HG02981 (cell line): ENCODE results near the gene LDLR.
"Not testable (repeated sequence)": the region's sequence is repeated elsewhere in the genome, so short reads cannot be mapped to it uniquely, and the experiment has no call there.

Experiments used
- ATAC-seq: cut with Tn5 transposase; IDR thresholded peaks from one replicate; pipeline ENCODE4 v1.9.1; 2021; ENCODE audit warnings: mild to moderate bottlenecking, moderate library complexity; ENCODE audit not compliant: unreplicated experiment

LDLR gene

DNA sequence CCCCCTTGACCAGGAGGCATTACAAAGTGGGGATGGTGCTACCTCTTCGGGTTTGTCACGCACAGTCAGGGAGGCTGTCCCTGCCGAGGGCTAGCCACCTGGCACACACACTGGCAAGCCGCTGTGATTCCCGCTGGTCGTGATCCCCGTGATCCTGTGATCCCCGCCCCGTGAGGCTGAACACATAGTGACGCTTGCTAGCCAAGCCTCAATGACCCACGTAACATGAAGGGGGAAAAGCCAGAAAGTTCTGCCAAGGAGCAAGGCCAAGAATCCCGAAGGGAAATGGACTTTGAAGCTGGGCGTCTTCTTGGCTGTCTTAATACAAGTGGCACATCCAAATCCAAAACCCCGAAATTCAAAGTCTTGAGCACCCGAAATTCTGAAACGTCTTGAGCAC, 13.7 kb downstream of the LDLR start:
- ATAC-seq, result no peak

GRCh38 chr19:11103667-11104066, 14.4 kb downstream of the LDLR start:
- ATAC-seq, result not testable (repeated sequence)

DNA sequence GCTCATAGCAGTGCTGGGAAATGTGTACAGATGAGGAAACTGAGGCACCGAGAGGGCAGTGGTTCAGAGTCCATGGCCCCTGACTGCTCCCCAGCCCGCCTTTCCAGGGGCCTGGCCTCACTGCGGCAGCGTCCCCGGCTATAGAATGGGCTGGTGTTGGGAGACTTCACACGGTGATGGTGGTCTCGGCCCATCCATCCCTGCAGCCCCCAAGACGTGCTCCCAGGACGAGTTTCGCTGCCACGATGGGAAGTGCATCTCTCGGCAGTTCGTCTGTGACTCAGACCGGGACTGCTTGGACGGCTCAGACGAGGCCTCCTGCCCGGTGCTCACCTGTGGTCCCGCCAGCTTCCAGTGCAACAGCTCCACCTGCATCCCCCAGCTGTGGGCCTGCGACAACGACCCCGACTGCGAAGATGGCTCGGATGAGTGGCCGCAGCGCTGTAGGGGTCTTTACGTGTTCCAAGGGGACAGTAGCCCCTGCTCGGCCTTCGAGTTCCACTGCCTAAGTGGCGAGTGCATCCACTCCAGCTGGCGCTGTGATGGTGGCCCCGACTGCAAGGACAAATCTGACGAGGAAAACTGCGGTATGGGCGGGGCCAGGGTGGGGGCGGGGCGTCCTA, 15.9 kb downstream of the LDLR start:
- ATAC-seq, result no peak

DNA sequence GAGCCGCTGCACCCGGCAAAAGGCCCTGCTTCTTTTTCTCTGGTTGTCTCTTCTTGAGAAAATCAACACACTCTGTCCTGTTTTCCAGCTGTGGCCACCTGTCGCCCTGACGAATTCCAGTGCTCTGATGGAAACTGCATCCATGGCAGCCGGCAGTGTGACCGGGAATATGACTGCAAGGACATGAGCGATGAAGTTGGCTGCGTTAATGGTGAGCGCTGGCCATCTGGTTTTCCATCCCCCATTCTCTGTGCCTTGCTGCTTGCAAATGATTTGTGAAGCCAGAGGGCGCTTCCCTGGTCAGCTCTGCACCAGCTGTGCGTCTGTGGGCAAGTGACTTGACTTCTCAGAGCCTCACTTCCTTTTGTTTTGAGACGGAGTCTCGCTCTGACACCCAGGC, 17.2 kb downstream of the LDLR start:
- ATAC-seq, result no peak

GRCh38 chr19:11108746-11109145, 19.5 kb downstream of the LDLR start:
- ATAC-seq, result no peak

DNA sequence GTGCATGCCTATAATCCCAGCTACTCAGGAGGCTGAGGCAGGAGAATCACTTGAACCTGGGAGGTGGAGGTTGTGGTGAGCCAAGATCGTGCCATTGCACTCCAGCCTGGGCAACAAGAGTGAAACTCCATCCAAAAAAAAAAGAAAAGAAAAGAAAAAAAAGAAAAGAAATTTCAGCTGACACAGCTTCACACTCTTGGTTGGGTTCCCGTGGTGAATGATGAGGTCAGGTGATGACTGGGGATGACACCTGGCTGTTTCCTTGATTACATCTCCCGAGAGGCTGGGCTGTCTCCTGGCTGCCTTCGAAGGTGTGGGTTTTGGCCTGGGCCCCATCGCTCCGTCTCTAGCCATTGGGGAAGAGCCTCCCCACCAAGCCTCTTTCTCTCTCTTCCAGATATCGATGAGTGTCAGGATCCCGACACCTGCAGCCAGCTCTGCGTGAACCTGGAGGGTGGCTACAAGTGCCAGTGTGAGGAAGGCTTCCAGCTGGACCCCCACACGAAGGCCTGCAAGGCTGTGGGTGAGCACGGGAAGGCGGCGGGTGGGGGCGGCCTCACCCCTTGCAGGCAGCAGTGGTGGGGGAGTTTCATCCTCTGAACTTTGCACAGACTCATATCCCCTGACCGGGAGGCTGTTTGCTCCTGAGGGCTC, 22.0 kb downstream of the LDLR start:
- ATAC-seq, result no peak

DNA sequence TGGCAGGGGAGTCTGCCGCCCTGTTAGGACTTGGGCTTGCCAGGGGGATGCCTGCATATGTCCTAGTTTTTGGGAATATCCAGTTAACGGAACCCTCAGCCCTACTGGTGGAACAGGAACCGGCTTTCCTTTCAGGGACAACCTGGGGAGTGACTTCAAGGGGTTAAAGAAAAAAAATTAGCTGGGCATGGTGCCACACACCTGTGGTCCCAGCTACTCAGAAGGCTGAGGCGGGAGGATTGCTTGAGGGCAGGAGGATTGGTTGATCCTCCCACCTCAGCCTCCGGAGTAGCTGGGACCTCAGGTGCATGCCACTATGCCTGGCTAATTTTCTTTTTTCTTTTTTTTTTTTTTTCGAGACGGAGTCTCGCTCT, 22.5 kb downstream of the LDLR start:
- no peak for ATAC-seq

GRCh38 chr19:11113140-11113708, 24.0 kb downstream of the LDLR start:
- ATAC-seq, result no peak

DNA sequence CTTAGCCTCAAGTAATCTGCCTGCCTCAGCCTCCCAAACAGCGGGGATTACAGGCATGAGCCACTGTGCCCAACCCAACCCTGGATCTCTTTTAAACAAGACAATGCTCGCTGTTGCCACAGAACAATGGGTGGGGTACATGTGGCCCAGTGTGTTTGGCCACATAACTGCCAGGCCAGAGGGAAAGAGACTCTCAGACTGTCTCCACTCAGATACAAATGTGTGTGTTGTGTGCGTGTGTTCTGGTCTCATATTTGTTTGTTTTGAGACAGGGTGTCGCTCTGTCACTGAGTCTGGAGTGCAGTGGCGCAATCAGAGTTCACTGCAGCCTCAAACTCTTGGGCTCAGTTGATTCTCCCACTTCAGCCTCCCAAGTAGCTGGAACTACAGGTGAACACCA, 25.8 kb downstream of the LDLR start:
- no peak for ATAC-seq

DNA sequence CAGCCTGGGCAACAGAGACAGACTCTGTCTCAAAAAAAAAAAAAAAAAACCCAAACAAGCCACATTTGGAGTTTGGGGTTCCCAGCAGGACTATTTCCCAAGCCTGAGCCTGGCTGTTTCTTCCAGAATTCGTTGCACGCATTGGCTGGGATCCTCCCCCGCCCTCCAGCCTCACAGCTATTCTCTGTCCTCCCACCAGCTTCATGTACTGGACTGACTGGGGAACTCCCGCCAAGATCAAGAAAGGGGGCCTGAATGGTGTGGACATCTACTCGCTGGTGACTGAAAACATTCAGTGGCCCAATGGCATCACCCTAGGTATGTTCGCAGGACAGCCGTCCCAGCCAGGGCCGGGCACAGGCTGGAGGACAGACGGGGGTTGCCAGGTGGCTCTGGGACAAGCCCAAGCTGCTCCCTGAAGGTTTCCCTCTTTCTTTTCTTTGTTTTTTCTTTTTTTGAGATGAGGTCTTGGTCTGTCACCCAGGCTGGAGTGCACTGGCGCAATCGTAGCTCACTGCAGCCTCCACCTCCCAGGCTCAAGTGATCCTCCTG, 26.7 kb downstream of the LDLR start:
- ATAC-seq, result no peak

GRCh38 chr19:11116507-11116906, 27.2 kb downstream of the LDLR start:
- ATAC-seq, result no peak

DNA sequence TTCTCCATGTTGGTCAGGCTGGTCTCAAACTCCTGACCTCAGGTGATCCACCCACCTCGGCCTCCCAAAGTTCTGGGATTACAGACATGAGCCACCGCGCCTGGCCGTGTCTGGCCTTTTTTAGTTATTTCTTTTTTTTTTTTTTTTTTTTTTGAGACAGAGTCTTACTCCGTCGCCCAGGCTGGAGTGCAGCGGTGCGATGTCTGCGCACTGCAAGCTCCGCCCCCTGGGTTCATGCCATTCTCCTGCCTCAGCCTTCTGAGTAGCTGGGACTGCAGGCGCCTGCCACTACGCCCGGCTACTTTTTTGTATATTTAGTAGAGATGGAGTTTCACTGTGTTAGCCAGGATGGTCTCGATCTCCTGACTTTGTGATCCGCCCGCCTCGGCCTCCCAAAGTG, 32.7 kb downstream of the LDLR start:
- not testable (repeated sequence) for ATAC-seq

- no peak for ATAC-seq
Measured at GRCh38 chr19:11123114-11123513, 33.9 kb downstream of the LDLR start.

DNA sequence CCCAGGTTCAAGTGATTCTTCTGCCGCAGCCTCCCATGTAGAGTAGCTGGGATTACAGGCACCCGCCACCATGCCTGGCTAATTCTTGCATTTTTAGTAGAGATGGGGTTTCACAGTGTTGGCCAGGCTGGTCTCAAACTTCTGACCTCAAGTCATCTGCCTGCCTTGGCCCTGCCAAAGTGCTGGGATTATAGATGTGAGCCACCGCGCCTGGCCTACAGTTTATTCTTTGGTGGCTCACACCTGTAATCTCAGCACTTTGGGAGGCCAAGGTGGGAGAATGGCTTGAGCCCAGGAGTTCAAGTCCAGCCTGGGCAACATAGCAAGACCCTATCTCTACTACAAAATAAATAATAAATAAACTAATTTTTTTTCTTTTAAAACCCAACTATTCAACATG, 34.9 kb downstream of the LDLR start:
- ATAC-seq, result not testable (repeated sequence)

DNA sequence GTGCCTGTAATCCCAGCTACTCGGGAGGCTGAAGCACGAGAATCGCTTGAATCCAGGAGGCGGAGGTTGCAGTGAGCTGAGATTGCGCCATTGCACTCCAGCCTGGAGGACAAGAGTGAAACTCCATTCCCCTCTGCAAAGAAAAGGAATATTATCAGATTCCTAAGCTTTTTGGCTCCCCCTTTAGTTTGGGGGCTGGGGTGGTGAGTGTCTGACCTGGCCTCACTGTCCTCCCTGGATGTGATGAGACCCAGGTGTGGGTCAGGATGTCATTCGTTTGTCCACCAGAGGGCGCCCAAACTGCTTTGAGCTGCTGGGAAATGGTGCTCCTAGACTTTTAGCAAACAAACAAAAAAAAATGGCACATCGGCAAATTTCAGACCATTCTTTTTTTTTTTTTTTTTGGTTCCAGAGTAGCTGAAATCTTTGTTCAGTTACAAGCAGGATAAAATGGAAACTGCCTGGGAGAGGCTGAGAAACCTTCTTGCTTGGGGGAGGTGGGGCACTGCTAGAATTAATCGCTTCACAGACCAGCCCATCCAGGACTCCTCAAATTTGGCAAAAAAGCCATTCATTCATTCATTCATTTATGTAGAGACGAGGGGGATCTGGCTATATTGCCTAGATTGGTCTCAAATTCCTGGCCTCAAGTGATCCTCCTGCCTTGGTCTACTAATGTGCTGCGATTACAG, 36.9 kb downstream of the LDLR start:
- ATAC-seq, result no peak

DNA sequence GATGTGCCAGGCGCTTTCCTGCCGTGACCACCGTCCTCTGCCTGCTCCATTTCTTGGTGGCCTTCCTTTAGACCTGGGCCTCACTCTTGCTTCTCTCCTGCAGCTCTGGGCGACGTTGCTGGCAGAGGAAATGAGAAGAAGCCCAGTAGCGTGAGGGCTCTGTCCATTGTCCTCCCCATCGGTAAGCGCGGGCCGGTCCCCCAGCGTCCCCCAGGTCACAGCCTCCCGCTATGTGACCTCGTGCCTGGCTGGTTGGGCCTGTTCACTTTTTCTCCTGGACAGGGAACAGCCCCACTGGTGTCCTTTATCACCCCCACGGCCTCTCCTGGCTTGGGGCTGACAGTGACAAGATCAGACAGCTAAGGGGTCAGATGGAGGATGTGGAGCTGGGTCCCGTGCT, 38.6 kb downstream of the LDLR start:
- no peak for ATAC-seq

DNA sequence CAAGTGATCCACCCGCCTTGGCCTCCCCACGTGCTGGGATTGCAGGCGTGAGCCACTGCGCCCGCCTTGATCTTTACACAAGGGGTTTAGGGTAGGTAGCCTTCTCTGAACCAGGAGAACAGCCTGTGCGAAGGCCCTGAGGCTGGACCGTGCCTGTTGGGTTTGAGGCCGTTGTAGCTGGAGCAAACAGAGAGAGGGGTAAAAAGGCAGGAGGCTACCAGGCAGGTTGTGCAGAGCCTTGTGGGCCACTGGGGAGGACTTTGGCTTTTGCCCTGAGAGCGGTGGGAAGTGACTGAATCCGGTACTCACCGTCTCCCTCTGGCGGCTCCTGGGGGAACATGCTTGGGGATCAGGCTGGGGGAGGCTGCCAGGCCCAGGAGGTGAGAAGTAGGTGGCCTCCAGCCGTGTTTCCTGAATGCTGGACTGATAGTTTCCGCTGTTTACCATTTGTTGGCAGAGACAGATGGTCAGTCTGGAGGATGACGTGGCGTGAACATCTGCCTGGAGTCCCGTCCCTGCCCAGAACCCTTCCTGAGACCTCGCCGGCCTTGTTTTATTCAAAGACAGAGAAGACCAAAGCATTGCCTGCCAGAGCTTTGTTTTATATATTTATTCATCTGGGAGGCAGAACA, 41.7 kb downstream of the LDLR start:
- ATAC-seq, result no peak

- ATAC-seq, result no peak
Measured at GRCh38 chr19:11131471-11131870, 42.2 kb downstream of the LDLR start.

DNA sequence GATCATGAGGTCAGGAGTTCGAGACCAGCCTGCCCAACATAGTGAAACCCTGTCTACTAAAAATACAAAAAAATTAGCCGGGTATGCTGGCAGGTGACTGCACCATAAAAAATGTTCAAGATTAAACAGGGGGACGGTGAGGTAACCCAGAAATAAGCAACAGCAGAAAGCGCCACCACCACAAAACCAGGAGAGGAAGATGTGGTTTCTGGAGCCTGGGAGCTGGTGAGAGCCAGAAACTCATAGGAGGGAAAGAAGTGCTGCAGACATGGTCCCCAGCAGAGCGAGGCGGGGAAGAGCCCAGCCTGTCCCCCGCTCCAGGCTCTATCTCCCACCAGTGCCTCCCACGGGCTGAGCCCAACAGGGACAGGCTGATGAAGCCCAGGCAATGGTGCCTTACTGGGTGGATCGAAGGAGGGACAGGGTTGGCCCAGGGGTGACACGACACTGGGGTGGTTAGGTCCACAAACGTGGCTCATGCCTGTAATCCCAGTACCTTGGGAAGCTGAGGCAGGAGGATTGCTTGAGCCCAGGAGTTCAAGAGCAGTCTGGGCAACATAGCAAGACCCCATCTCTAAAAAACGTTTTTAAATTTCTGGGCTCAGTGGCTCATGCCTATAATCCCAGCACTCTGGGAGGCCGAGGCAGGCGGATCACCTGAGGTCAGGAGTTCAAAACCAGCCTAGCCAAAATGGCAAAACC, 47.3 kb downstream of the LDLR start:
- ATAC-seq, result no peak

- no peak for ATAC-seq
Measured at GRCh38 chr19:11137542-11138384, 48.5 kb downstream of the LDLR start.
